ENCODE measurements around the gene RAB11FIP4.

Gene RAB11FIP4

GRCh38 chr17:31550389-31551056 lies 159.0 kb downstream of the RAB11FIP4 start (continued):
- TF ChIP-seq ZNF221 (tag by site-specific recombination; IDR thresholded peaks at IDR 0.05; ENCODE audit: borderline replicate concordance): no peak
- TF ChIP-seq ZBTB44 (tag by site-specific recombination; IDR thresholded peaks at IDR 0.05): no peak
- TF ChIP-seq PRDM6 (tag by site-specific recombination; IDR thresholded peaks at IDR 0.05): no peak
- no peak for TF ChIP-seq ZNF664 (tag by site-specific recombination; IDR thresholded peaks at IDR 0.05)
- no peak for TF ChIP-seq ZNF654 (tag by site-specific recombination; IDR thresholded peaks at IDR 0.05; ENCODE audit: low read depth)
- TF ChIP-seq GLIS1 (tag by site-specific recombination; IDR thresholded peaks at IDR 0.05): no peak
- no peak for TF ChIP-seq ZNF544 (tag by site-specific recombination; IDR thresholded peaks at IDR 0.05)
- TF ChIP-seq ZNF560 (tag by site-specific recombination; IDR thresholded peaks at IDR 0.05; ENCODE audit: borderline replicate concordance): no peak
- TF ChIP-seq KLF7 (tag by site-specific recombination; IDR thresholded peaks at IDR 0.05; ENCODE audit: borderline replicate concordance): no peak
- no peak for TF ChIP-seq ZNF248 (tag by site-specific recombination; IDR thresholded peaks at IDR 0.05)
- TF ChIP-seq ZNF510 (tag by site-specific recombination; IDR thresholded peaks at IDR 0.05; ENCODE audit: insufficient replicate concordance): no peak
- no peak for TF ChIP-seq ZNF596 (tag by site-specific recombination; IDR thresholded peaks at IDR 0.05)
- no peak for TF ChIP-seq ZNF776 (tag by site-specific recombination; IDR thresholded peaks at IDR 0.05; ENCODE audit: borderline replicate concordance)
- no peak for TF ChIP-seq ZNF792 (tag by site-specific recombination; IDR thresholded peaks at IDR 0.05)
- no peak for TF ChIP-seq GLIS2 (tag by site-specific recombination; IDR thresholded peaks at IDR 0.05)

- Histone ChIP-seq H3K36me3 (ENCODE audit: control insufficient read depth in 2 of 2, insufficient read depth in 1 of 2, low read length in 2 of 2) (no peaks in the 10 kb centered on the region), H3K4me1 (ENCODE audit: control insufficient read depth, insufficient read depth, low read length) (no peaks in the 10 kb centered on the region), H3K9me3 (ENCODE audit: control insufficient read depth, insufficient read depth, low read depth, low read length) (no peaks in the 10 kb centered on the region), H3K4me3 (ENCODE audit: low read depth, low read length) (no peak overlapping the region), H3K27ac (ENCODE audit: extremely low read depth, low read depth, low read length) (no peak overlapping the region)
- ChIA-PET POLR2A (no interaction called here), CTCF (interaction anchor here (2.1 kb wide), 1 partner anchor 290 kb away, joined by 11 read pairs; no protein-coding TSS in a partner anchor)
- TF ChIP-seq ZNF558 (tag by site-specific recombination; IDR thresholded peaks at IDR 0.05) (no peak), ZNF830 (tag by site-specific recombination; IDR thresholded peaks at IDR 0.05; ENCODE audit: low read depth) (no peak), ZFP3 (tag by site-specific recombination; IDR thresholded peaks at IDR 0.05; ENCODE audit: low read depth) (no peak), SP7 (tag by site-specific recombination; IDR thresholded peaks at IDR 0.05) (no peak), OVOL3 (tag by site-specific recombination; IDR thresholded peaks at IDR 0.05) (no peak), ZNF398 (tag by site-specific recombination; IDR thresholded peaks at IDR 0.05) (no peak), ZNF501 (tag by site-specific recombination; IDR thresholded peaks at IDR 0.05) (no peak), ZNF792 (tag by site-specific recombination; IDR thresholded peaks at IDR 0.05) (no peak), PRDM2 (tag by site-specific recombination; IDR thresholded peaks at IDR 0.05; ENCODE audit: borderline replicate concordance) (no peak), ZIC2 (tag by site-specific recombination; IDR thresholded peaks at IDR 0.05) (no peak), ZNF433 (tag by site-specific recombination; IDR thresholded peaks at IDR 0.05; ENCODE audit: low read depth) (no peak)
These were observed 161.1 kb downstream of the RAB11FIP4 start for GRCh38 chr17:31552568-31552967.

Measured in HEK293 (cell line).